ENCODE results near the gene CAMK4.

The CAMK4 gene

DNA sequence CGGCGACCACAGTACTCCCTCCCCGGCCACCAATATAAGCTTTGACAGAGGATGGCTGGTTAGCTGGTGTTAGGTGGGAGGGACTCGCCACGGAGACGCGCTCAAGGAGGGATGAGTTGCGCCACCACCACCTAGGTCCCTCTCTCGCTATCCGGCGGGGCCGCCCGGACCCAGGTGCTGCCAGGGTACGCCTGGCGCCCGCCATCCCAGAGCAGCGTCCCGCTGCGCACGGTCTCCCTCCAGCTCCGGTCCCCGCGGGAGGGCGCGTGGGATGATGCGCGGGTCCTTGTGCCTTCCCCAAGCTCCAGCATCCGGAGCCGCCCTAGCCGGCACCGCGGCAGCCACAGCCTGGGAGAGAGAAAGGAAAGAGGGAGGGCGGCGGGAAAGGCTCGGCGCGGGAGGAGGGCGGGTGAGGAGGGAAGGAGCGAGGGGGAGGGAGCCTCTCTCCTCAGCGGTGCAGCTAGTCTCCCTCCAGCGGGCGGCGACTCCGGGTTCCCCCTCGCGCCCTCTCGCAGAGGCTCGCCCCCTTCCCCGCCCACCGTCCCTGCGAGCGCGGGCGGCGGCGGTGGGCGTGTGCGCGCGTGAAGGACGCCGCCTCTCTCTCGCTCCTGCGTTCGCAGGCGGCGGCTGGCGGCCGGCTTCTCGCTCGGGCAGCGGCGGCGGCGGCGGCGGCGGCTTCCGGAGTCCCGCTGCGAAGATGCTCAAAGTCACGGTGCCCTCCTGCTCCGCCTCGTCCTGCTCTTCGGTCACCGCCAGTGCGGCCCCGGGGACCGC is at the start of gene CAMK4:
Gene CAMK4, plus strand, starts transcription at position 598 of the 774 bp plus-strand sequence. Its CDS starts 100 bp downstream, at position 698.
- Mint-ChIP-seq H3K27me3 (ENCODE audit: low read depth, poor library complexity) (peaks cover 34% of the 10 kb centered on the region), H3K27ac (peak within 1 kb of the TSS; percentile 29), H3K9me3 (no peaks in the 10 kb centered on the region), H3K4me1 (peaks cover 13% of the 10 kb centered on the region), H3K36me3 (ENCODE audit: low read depth) (no peaks in the 10 kb centered on the region), H3K4me3 (peak within 1 kb of the TSS; percentile 86)
- TF ChIP-seq, protein P1, sequence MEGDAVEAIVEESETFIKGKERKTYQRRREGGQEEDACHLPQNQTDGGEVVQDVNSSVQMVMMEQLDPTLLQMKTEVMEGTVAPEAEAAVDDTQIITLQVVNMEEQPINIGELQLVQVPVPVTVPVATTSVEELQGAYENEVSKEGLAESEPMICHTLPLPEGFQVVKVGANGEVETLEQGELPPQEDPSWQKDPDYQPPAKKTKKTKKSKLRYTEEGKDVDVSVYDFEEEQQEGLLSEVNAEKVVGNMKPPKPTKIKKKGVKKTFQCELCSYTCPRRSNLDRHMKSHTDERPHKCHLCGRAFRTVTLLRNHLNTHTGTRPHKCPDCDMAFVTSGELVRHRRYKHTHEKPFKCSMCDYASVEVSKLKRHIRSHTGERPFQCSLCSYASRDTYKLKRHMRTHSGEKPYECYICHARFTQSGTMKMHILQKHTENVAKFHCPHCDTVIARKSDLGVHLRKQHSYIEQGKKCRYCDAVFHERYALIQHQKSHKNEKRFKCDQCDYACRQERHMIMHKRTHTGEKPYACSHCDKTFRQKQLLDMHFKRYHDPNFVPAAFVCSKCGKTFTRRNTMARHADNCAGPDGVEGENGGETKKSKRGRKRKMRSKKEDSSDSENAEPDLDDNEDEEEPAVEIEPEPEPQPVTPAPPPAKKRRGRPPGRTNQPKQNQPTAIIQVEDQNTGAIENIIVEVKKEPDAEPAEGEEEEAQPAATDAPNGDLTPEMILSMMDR (IDR thresholded peaks at IDR 0.05), result no peak
- peak; percentile 87 for DNase-seq

DNA sequence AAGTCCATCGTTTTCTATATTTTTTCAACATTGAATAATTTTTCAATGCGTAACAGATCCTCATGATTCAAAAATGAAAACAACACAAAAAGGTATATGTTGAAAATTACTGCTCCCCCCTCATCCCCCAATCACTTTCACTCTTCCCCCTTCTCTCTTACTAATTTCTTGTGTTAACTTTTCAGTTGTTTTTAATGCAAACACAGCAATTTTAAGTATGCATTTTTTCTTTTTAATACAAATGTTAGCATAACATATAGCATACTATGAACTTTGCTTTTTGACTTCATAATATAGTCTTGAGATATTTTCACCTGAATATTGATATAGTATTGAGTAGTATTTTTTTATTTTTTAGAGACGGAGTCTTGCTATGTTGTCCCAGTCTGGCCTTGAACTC is 41.1 kb upstream of the CAMK4 start:
- Mint-ChIP-seq H3K4me1 (no peaks in the 10 kb centered on the region), H3K9me3 (no peaks in the 10 kb centered on the region), H3K4me3 (no peak overlapping the region), H3K27ac (no peak overlapping the region), H3K27me3 (ENCODE audit: low read depth, poor library complexity) (no peaks in the 10 kb centered on the region), H3K36me3 (ENCODE audit: low read depth) (no peaks in the 10 kb centered on the region)
- no peak for DNase-seq
- TF ChIP-seq, protein P1 (IDR thresholded peaks at IDR 0.05), result no peak

GRCh38 chr5:111187079-111187478 is 37.1 kb upstream of the CAMK4 start:
- Mint-ChIP-seq H3K27ac (no peak overlapping the region), H3K27me3 (ENCODE audit: low read depth, poor library complexity) (peaks cover 3% of the 10 kb centered on the region), H3K36me3 (ENCODE audit: low read depth) (no peaks in the 10 kb centered on the region), H3K4me3 (no peak overlapping the region), H3K4me1 (no peaks in the 10 kb centered on the region), H3K9me3 (no peaks in the 10 kb centered on the region)
- TF ChIP-seq, protein P1 (IDR thresholded peaks at IDR 0.05), result no peak
- no peak for DNase-seq

DNA sequence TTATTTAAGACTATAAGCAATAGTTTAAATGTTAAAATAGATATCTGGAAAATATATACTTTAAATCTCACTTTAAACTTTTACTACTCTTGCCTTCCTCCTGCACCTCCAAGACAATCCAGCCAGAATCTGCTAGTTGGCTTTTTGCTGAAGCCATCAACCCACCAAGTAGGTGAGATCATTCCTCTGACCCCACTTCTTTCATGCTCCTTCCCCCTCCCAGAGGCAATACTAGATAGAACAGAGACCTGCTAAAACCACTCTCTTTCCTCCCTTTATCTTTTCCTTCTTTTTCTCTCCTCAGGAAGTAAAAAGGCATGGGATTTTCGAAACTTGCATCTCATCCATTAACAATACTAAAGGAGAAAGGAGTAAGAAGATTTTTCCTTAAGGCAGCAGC is 30.1 kb upstream of the CAMK4 start:
- no peaks in the 10 kb centered on the region for H3K36me3 Mint-ChIP-seq (ENCODE audit: low read depth)
- peaks cover 14% of the 10 kb centered on the region for H3K27me3 Mint-ChIP-seq (ENCODE audit: low read depth, poor library complexity)
- H3K27ac Mint-ChIP-seq, result no peak overlapping the region
- peaks cover 6% of the 10 kb centered on the region for H3K4me1 Mint-ChIP-seq
- H3K4me3 Mint-ChIP-seq, result no peak overlapping the region
- TF ChIP-seq, protein P1 (IDR thresholded peaks at IDR 0.05), result no peak
- DNase-seq, result no peak
- no peaks in the 10 kb centered on the region for H3K9me3 Mint-ChIP-seq

GRCh38 chr5:111194925-111195324 is 29.3 kb upstream of the CAMK4 start:
- Mint-ChIP-seq H3K9me3 (no peaks in the 10 kb centered on the region), H3K4me3 (no peak overlapping the region), H3K4me1 (peaks cover 6% of the 10 kb centered on the region), H3K36me3 (ENCODE audit: low read depth) (no peaks in the 10 kb centered on the region), H3K27me3 (ENCODE audit: low read depth, poor library complexity) (peaks cover 11% of the 10 kb centered on the region), H3K27ac (no peak overlapping the region)
- TF ChIP-seq, protein P1 (IDR thresholded peaks at IDR 0.05), result no peak
- no peak for DNase-seq

DNA sequence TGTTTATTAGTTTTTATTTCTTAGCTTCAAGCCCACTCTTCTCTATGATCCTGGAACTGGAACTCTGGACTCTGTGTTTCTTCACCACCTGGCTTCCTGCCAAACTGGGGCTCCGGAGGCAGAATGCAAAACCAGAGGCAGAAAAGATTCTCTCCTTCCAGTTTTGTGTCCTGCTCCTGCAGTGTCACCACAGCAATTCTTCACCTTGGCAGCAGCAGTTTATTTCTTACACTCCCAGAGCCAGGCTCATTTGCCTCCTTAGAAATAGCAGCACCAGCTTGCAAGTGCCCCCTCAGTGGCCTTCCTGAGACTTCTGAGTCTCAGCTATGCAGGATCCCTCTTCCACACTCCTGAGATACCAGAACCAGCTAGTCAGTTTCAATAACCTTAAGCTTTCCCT is 26.7 kb upstream of the CAMK4 start:
- Mint-ChIP-seq H3K27me3 (ENCODE audit: low read depth, poor library complexity) (peaks cover 7% of the 10 kb centered on the region), H3K27ac (peak overlapping the region; percentile 56), H3K4me1 (peaks cover 6% of the 10 kb centered on the region), H3K4me3 (no peak overlapping the region), H3K36me3 (ENCODE audit: low read depth) (no peaks in the 10 kb centered on the region), H3K9me3 (no peaks in the 10 kb centered on the region)
- DNase-seq, result peak; percentile 3
- TF ChIP-seq, protein P1 (IDR thresholded peaks at IDR 0.05), result no peak
